K562 (cell line): Measurements from ENCODE around the gene CRELD2. TPM values are rescaled to one million over a fixed set of nuclear protein-coding genes. Genes with fewer than 3 reads are reported as not detected.

Experiments used
- MGA ChIP-seq: fragments of 450-650 bp; IDR thresholded peaks from 2 replicates; pipeline ENCODE4 v1.6.1; 2016; ENCODE audit warnings: mild to moderate bottlenecking, moderate library complexity
- polyA plus RNA-seq, 8 experiments: library from polyadenylated mRNA; depleted of rRNA in 4 of 8; stranded (reverse) in 5 of 8; unstranded in 3 of 8; fragments of >200 nt; fragmentation: Nextera tagmentation in 2 of 8; fragmentation: Illumina TruSeq in 1 of 8; extraction: Ambion mirVana in 2 of 8; extraction: Trizol in 1 of 8; gene quantifications; 2 replicates each; pipeline versions ENCODE4 v1.2.1 to v1.2.3, GENCODE V29; 2011 to 2014; ENCODE audit warnings: inconsistent platforms in 1 of 8, missing spikeins in 1 of 8
- total RNA-seq, 7 experiments: library from RNA; depleted of rRNA in 6 of 7; stranded (reverse); fragments of >200 nt in 6 of 7; fragmentation: Illumina TruSeq in 2 of 7; extraction: Trizol in 2 of 7; gene quantifications; 2 replicates each; pipeline versions ENCODE4 v1.2.1 to v1.2.3, GENCODE V29; 2011 to 2021; ENCODE audit warnings: low replicate concordance in 1 of 7

Gene CRELD2
- total and polyA plus RNA-seq, 9 of the 15 experiments (the other 6 are each of a cell fraction or from before 2014, with no cell fraction given) = 0.96 to 25.3 (median 8.8) TPM

DNA sequence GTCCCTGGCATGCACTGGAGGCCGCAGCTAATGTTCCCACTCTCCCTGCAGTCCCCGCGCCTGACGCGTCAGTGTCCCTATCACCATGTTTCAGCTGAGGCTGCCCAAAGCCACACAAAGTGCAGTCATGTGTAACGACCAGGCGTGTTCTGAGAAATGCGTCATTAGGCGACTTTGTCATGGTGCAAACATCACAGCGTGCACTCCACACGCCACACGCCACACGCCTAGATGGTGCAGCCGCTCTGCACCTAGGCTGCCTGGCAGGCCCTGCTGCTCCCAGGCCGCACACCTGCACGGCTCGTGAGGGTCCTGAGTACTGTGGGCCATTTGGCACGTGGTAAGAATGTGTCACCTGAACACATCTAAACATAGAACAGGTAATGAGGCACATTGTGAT is 2.4 kb downstream of the CRELD2 start (continued):
- no peak for TF ChIP-seq MGA
- TF ChIP-seq, all 486 proteins: peak for 0
